Fibroblast of skin of back (primary cell): ENCODE measurements around the gene APOA5.
"Not testable (repeated sequence)": the region's sequence is repeated elsewhere in the genome, so short reads cannot be mapped to it uniquely, and the experiment has no call there.

Experiments used
- DNase-seq: peaks from one replicate; pipeline ENCODE4 v3.0.0-alpha.2; 2013

Gene APOA5

DNA sequence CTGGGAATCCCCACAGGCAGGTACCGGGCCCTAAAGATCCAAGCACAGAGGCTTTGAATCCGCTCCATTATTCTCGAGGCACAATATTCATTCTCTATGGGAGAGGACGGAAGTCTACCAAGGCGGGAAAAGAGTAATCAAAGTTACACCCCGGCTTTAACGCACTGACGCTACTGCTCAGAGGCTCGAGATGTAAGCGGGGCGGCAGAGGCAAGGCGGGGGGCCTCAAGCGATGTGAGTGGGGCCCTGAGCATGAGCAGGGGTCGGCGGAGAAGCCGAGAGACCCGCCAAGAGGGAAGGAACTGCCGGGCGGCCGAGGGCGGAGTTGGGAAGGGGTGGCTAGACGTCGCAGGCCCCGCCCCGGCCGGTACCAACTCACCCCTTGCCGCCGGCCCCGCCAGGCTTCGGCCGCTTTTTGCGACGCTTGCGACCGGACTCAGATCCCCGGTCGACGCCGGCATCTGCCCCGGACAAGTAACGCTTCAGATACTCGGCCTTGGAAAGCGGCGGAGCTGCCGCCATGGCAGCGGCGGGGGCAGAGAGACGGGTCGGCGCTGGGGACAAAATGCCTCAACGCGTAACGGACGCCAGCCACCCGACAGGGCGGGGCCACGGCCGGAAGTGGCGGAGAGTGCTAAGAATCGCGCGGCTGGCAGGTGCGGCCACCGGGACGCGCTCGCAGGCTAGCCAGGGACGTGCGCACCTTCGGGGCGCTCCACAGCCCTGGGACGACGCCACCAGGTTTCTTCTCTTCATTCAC lies 19.1 kb downstream of the APOA5 start, which contains the start of gene BUD13:
BUD13 (minus strand) TSS at position 545 of the 760 bp plus-strand sequence; CDS start at position 522, 23 bp downstream.
- peak; percentile 86 for DNase-seq

GRCh38 chr11:116771935-116772334 lies 19.7 kb downstream of the APOA5 start:
- no peak for DNase-seq

GRCh38 chr11:116762132-116762531 lies 29.5 kb downstream of the APOA5 start:
- no peak for DNase-seq

GRCh38 chr11:116756044-116756443 lies 35.6 kb downstream of the APOA5 start:
- DNase-seq = not testable (repeated sequence)

- DNase-seq = no peak
Measured at GRCh38 chr11:116750070-116750718, 41.5 kb downstream of the APOA5 start.

GRCh38 chr11:116742104-116742503 lies 49.6 kb downstream of the APOA5 start:
- peak; percentile 33 for DNase-seq

DNA sequence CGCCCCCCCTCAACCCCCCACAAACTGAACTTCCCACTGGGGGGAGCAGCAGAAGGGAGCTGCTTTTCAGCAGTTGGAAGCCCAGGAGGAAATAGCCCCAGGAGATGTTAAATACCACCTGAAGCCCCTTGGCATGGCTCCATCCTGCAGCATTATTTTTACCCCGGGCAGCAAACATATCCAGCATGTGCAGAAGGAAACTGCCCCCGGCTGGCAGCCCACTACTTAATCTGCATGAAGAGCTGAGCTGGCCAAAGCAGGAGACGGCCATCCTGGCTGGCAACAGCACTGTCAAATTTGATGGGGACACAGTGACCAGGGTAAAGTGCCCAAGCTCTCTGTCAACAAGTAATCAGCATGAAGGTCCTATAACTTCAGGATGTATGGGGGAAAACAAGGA lies 50.9 kb downstream of the APOA5 start:
- no peak for DNase-seq
